PC-3 (cell line): ENCODE data around the gene SERINC3. TPM values are rescaled to one million over a fixed set of nuclear protein-coding genes. Genes with fewer than 3 reads are reported as not detected.
A peak's percentile ranks its signal among the peaks of the same experiment; 100 is the strongest.

ENCODE experiments used
- ATAC-seq: fragments of 200-7000 bp; cut with Tn5 transposase; 2 replicates; pipeline ENCODE4 v1.9.1; 2020; ENCODE audit warnings: mild to moderate bottlenecking, moderate library complexity
- BruUV-seq: library from RNA; stranded (reverse); fragments of 400-500 nt; replicated peaks from 2 replicates; lab custom pipeline; 2021; lab: Mats Ljungman, UMichigan
- CTCF ChIA-PET: fragments of 300-600 bp; sonication (Branson Sonifier 250); formaldehyde crosslinking; loops from one replicate; lab custom pipeline; 2022; ENCODE audit warnings: antibody characterized with exemption; lab: Charles Lee
- POLR2A ChIA-PET: fragments of 300-600 bp; sonication (Branson Sonifier 250); formaldehyde crosslinking; loops from one replicate; lab custom pipeline; 2022; ENCODE audit warnings: antibody characterized with exemption; ENCODE audit not compliant: unreplicated experiment; lab: Charles Lee
- DNase-seq: peaks from one replicate; pipeline ENCODE4 v3.0.0-alpha.2; 2015
- H2AFZ ChIP-seq: fragments of 300-600 bp; sonication (generic); 2 replicates; pipeline ENCODE4 v1.6.0; 2016; ENCODE audit warnings: antibody characterized with exemption, low read length
- H3F3A ChIP-seq: fragments of 300-600 bp; sonication (generic); one replicate; pipeline ENCODE4 v1.6.0; 2017; ENCODE audit warnings: antibody characterized with exemption, low read length, control low read depth, mild to moderate bottlenecking; ENCODE audit not compliant: unreplicated experiment
- H3K27ac ChIP-seq: fragments of 300-600 bp; sonication (generic); 2 replicates; pipeline ENCODE4 v1.5.1; 2016; ENCODE audit warnings: mild to moderate bottlenecking, low read length
- H3K27me3 ChIP-seq: fragments of 300-600 bp; sonication (generic); 2 replicates; pipeline ENCODE4 v1.6.1; 2016; ENCODE audit warnings: low read length, mixed read lengths
- H3K36me3 ChIP-seq: fragments of 300-600 bp; sonication (generic); 2 replicates; pipeline ENCODE4 v1.6.1; 2016; ENCODE audit warnings: low read depth, mixed run types, low read length, mixed read lengths
- H3K4me1 ChIP-seq: fragments of 300-600 bp; sonication (generic); 2 replicates; pipeline ENCODE4 v1.5.1; 2016; ENCODE audit warnings: low read length; ENCODE audit not compliant: insufficient read depth
- H3K4me2 ChIP-seq: fragments of 300-600 bp; sonication (generic); 2 replicates; pipeline ENCODE4 v1.6.0; 2016; ENCODE audit warnings: low read length
- H3K4me3 ChIP-seq: fragments of 300-600 bp; sonication (generic); 2 replicates; pipeline ENCODE4 v1.5.1; 2016; ENCODE audit warnings: mild to moderate bottlenecking, low read length, mixed read lengths
- H3K79me2 ChIP-seq: fragments of 300-600 bp; sonication (generic); 2 replicates; pipeline ENCODE4 v1.6.1; 2017; ENCODE audit warnings: low read length, mixed read lengths
- H3K9ac ChIP-seq: fragments of 300-600 bp; sonication (generic); 2 replicates; pipeline ENCODE4 v1.6.0; 2016; ENCODE audit warnings: mild to moderate bottlenecking, low read length
- H3K9me2 ChIP-seq: fragments of 300-600 bp; sonication (generic); replicated peaks from 2 replicates; pipeline ENCODE4 v1.6.1; 2016; ENCODE audit warnings: mixed run types, low read length, mixed read lengths
- H3K9me3 ChIP-seq: fragments of 300-600 bp; sonication (generic); 2 replicates; pipeline ENCODE4 v1.6.1; 2016; ENCODE audit warnings: low read length, mixed read lengths
- H4K20me1 ChIP-seq: fragments of 300-600 bp; sonication (generic); 2 replicates; pipeline ENCODE4 v1.6.1; 2016; ENCODE audit warnings: low read length, mixed read lengths
- CTCF ChIP-seq: fragments of 300-600 bp; sonication (generic); conservative IDR thresholded peaks from 2 replicates; pipeline ENCODE4 v1.5.1; 2017; ENCODE audit warnings: antibody characterized with exemption, low read depth, mild to moderate bottlenecking, low read length
- EZH2 ChIP-seq: fragments of 300-600 bp; sonication (generic); IDR thresholded peaks from one replicate; pipeline ENCODE4 v1.6.1; 2017; ENCODE audit warnings: antibody characterized with exemption, mild to moderate bottlenecking, low read length; ENCODE audit not compliant: unreplicated experiment
- EZH2phosphoT487 ChIP-seq: fragments of 300-600 bp; sonication (generic); IDR thresholded peaks from 2 replicates; pipeline ENCODE4 v1.6.1; 2018; ENCODE audit warnings: mild to moderate bottlenecking, antibody characterized with exemption, low read length, borderline replicate concordance
- intact Hi-C: fragments of 100-400 bp; cut with micrococcal nuclease; formaldehyde crosslinking; loops from 2 replicates; pipeline ENCODE4 v1.9.0; 2023
- total RNA-seq: library from RNA; depleted of rRNA; stranded (reverse); fragments of >200 nt; gene quantifications from 2 replicates; pipeline ENCODE4 v1.2.3, GENCODE V29; 2014

SERINC3 gene
- total RNA-seq, 1 experiment from 2014 or later = 92.6 TPM

DNA sequence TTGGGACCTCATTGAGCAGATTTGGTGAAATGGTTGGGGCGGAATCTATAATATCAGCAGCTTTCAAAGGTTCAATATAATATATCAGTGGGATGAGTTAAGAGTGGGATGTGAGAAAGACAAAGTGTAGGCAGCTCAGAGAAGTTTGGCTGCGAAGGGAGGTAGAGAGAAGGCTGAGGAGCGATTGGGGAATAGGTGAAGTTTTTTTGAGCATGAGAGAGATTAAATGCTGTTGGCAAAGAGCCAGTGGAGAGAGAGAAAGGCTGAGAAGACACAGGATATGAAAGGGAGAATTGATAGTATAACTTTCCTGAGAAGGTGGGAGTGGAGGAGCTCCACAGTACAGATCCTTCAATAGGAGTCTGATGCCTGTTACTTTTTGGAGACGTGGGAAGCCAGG lies 12.1 kb upstream of the SERINC3 start:
- no peaks in the 10 kb centered on the region for H3K9me3 ChIP-seq
- H3K4me3 ChIP-seq = no peak overlapping the region
- TF ChIP-seq CTCF = no peak
- TF ChIP-seq EZH2 = no peak
- no peak for TF ChIP-seq EZH2phosphoT487
- no peak overlapping the region for H2AFZ ChIP-seq
- no peak overlapping the region for H3K27ac ChIP-seq
- no peak overlapping the region for H3K4me2 ChIP-seq
- no TSS peak for BruUV-seq
- intact Hi-C loops = loop anchor here (2.0 to 5.0 kb wide), 2 partner anchors 38 to 77 kb away; no protein-coding TSS in a partner anchor
- H3K36me3 ChIP-seq = no peaks in the 10 kb centered on the region
- H3K4me1 ChIP-seq = peaks cover 27% of the 10 kb centered on the region
- no peaks in the 10 kb centered on the region for H3F3A ChIP-seq
- H3K79me2 ChIP-seq = no peaks in the 10 kb centered on the region
- ATAC-seq (no peak), DNase-seq (no peak)
- ChIA-PET POLR2A (no interaction called here), CTCF (no interaction called here)
- no peak overlapping the region for H3K9ac ChIP-seq
- no peaks in the 10 kb centered on the region for H3K27me3 ChIP-seq
- no peaks in the 10 kb centered on the region for H4K20me1 ChIP-seq
- no peaks in the 10 kb centered on the region for H3K9me2 ChIP-seq

DNA sequence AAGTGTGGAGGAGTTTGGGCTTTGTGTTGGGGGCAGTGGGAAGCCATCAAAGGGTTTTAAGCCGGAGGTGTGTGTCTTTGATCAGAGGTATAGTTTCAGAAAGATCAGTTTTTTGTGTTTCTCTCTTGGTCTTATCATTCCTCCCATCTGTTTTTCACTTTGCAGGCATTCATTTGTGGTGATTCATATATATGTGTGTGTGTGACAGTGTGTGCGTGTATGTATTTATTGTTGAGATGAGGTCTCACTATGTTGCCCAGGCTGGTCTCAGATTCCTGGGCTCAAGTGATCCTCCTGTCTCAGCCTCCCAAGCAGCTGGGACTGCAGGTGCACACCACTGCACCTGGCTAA lies 11.1 kb upstream of the SERINC3 start:
- ChIA-PET POLR2A (no interaction called here), CTCF (no interaction called here)
- Histone ChIP-seq H3K27me3 (no peaks in the 10 kb centered on the region), H3F3A (no peaks in the 10 kb centered on the region), H3K4me2 (peak overlapping the region; percentile 89), H4K20me1 (no peaks in the 10 kb centered on the region), H3K36me3 (no peaks in the 10 kb centered on the region), H3K9ac (peak overlapping the region; percentile 79), H3K9me3 (no peaks in the 10 kb centered on the region), H3K4me3 (peak overlapping the region; percentile 75), H3K27ac (peak overlapping the region; percentile 41), H3K4me1 (peaks cover 27% of the 10 kb centered on the region), H2AFZ (peak overlapping the region; percentile 98; the same call in 1 of the 2 replicates), H3K9me2 (no peaks in the 10 kb centered on the region), H3K79me2 (no peaks in the 10 kb centered on the region)
- peak; percentile 51 for ATAC-seq
- intact Hi-C loops = loop anchor here (2.0 to 5.0 kb wide), 2 partner anchors 39 to 78 kb away; no protein-coding TSS in a partner anchor
- peak; percentile 69 for DNase-seq
- no TSS peak for BruUV-seq
- TF ChIP-seq CTCF = no peak
- no peak for TF ChIP-seq EZH2phosphoT487
- no peak for TF ChIP-seq EZH2

DNA sequence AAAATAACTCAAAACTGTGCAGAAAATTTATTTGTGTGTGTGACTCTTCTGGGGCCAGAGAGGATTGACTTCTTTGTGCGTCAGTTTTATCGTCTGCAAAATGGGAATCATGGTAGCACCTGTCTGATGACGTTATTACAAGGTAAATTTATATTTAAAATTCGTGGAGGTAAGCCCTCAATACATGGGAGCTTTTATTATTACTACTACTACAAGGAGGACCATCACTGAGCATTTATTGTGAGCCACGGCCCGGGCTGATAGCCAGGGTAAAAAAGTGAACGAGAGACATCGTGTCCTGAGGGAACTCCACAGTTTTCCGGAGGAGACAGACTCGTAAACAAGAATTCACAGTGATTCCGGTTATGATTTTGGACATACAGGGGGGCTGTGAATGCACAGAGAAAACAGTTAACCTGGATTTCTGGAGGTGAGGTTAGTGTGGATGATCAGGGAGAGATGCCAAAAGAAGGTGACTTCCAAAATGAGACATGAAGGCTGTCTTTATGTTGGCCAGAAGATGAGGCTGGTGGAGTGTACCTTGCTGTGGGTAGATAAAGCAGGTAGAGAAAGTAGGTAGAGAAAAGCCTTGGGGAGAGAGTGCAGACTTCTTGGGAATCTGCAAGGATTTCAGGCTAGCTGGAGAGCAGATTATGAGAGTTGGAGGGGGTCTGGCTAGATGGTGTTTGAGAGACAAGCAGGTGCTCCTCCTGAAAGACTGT lies 10.6 kb upstream of the SERINC3 start:
- no peaks in the 10 kb centered on the region for H3K36me3 ChIP-seq
- no peaks in the 10 kb centered on the region for H3K9me2 ChIP-seq
- H3K27me3 ChIP-seq = no peaks in the 10 kb centered on the region
- ChIA-PET CTCF (no interaction called here), POLR2A (interaction anchor here (0.6 kb wide), 1 partner anchor 10 kb away, joined by 3 read pairs; no protein-coding TSS in a partner anchor)
- H3F3A ChIP-seq = no peaks in the 10 kb centered on the region
- TSS peak; percentile 81 for BruUV-seq
- peak overlapping the region; percentile 98 for H2AFZ ChIP-seq
- H3K4me2 ChIP-seq = peak overlapping the region; percentile 89
- H3K4me1 ChIP-seq = peaks cover 27% of the 10 kb centered on the region
- peak overlapping the region; percentile 75 for H3K4me3 ChIP-seq
- ATAC-seq (peak; percentile 14), DNase-seq (peak; percentile 25)
- H3K79me2 ChIP-seq = no peaks in the 10 kb centered on the region
- no peaks in the 10 kb centered on the region for H3K9me3 ChIP-seq
- H3K27ac ChIP-seq = peak overlapping the region; percentile 41
- TF ChIP-seq EZH2phosphoT487 (no peak), CTCF (no peak), EZH2 (no peak)
- intact Hi-C loops = loop anchor here (2.0 to 5.0 kb wide), 2 partner anchors 40 to 78 kb away; no protein-coding TSS in a partner anchor
- H3K9ac ChIP-seq = peak overlapping the region; percentile 79
- no peaks in the 10 kb centered on the region for H4K20me1 ChIP-seq
